SK-N-MC (cell line): Measurements from ENCODE around the gene DLGAP4.

ENCODE experiments used
- EZH2 ChIP-seq: fragments of 200-600 bp; sonication (generic); IDR thresholded peaks from one replicate; pipeline ENCODE4 v1.6.1; 2017; ENCODE audit warnings: antibody characterized with exemption
- FOXP2 ChIP-seq: optimal IDR thresholded peaks from 2 replicates; pipeline ENCODE3; 2011; ENCODE audit warnings: mild to moderate bottlenecking, moderate library complexity; ENCODE audit not compliant: insufficient read depth; ENCODE audit errors: extremely low read length, control extremely low read depth
- POLR2AphosphoS5 ChIP-seq: IDR thresholded peaks from 2 replicates; pipeline ENCODE4 v1.6.1; 2012; ENCODE audit warnings: mild to moderate bottlenecking, low read depth, low read length, borderline replicate concordance

DNA sequence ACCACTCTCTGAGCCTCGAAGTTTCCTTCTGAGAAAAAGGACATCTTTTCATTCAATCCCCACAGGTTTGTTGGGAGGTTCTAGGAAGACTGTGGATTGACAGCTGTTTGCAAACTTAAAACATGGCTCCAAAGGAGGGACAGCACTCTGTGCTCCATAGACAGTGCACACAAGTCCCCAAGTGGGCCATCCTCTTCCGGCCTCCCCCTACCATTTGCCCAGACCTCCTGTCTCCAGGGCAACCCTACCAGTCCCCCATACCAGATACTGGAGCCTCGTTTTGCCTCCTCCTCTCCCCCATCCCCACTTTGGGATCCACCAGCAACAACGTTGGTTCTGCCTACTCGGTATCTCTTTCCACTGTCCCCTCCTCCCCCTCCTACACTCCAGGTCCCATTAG, 8.5 kb upstream of the DLGAP4 start:
- TF ChIP-seq EZH2 (no peak), POLR2AphosphoS5 (no peak), FOXP2 (no peak)
